Natural killer cell (primary cell): ENCODE results near the gene PPP4C. TPM values are rescaled to one million over a fixed set of nuclear protein-coding genes. Genes with fewer than 3 reads are reported as not detected.

Source experiments
- ATAC-seq, 3 donors: fragments of 150-1000 bp in 2 of 3; fragments of 200-7000 bp in 1 of 3; cut with Tn5 transposase; 1 replicate in 1 of 3; 2 replicates in 2 of 3; pipeline ENCODE4 v1.10.0; 2021; ENCODE audit warnings: mild to moderate bottlenecking in 2 of 3, moderate library complexity in 2 of 3
- DNase-seq, 2 donors: peaks; one replicate each; pipeline versions ENCODE4 v3.0.0 to v3.0.0-alpha.2; 2013 to 2021; ENCODE audit warnings: mixed read lengths in 1 of 2
- H3K27ac ChIP-seq: one replicate; pipeline ENCODE4 v1.5.1; 2013; ENCODE audit warnings: mild to moderate bottlenecking, low read length
- H3K27me3 ChIP-seq: one replicate; pipeline ENCODE4 v1.6.1; 2013; ENCODE audit warnings: low read length; ENCODE audit not compliant: control insufficient read depth, insufficient read depth
- H3K36me3 ChIP-seq: one replicate; pipeline ENCODE4 v1.6.1; 2013; ENCODE audit warnings: low read length; ENCODE audit not compliant: control insufficient read depth, insufficient read depth
- H3K4me1 ChIP-seq: one replicate; pipeline ENCODE4 v1.6.1; 2013; ENCODE audit warnings: low read length; ENCODE audit not compliant: control insufficient read depth, insufficient read depth
- H3K4me3 ChIP-seq: one replicate; pipeline ENCODE4 v1.5.1; 2013; ENCODE audit warnings: low read length
- H3K9me3 ChIP-seq: one replicate; pipeline ENCODE4 v1.6.1; 2013; ENCODE audit warnings: low read length; ENCODE audit not compliant: control insufficient read depth, insufficient read depth
- H3K27ac Mint-ChIP-seq, 2 donors: one replicate each; pipeline ENCODE4 v1.8.0; 2022; ENCODE audit warnings: mild to moderate bottlenecking in 2 of 2, mixed read lengths in 2 of 2, moderate library complexity in 1 of 2
- H3K27me3 Mint-ChIP-seq, 2 donors: one replicate each; pipeline ENCODE4 v1.8.0; 2022; ENCODE audit warnings: low read depth in 2 of 2, mixed read lengths in 2 of 2
- H3K36me3 Mint-ChIP-seq: one replicate; pipeline ENCODE4 v1.8.0; 2022; ENCODE audit warnings: mixed read lengths
- H3K4me1 Mint-ChIP-seq, 2 donors: one replicate each; pipeline ENCODE4 v1.8.0; 2022; ENCODE audit warnings: mixed read lengths in 2 of 2
- H3K4me3 Mint-ChIP-seq: one replicate; pipeline ENCODE4 v1.8.0; 2022; ENCODE audit warnings: mild to moderate bottlenecking, moderate library complexity, mixed read lengths
- H3K9me3 Mint-ChIP-seq, 2 donors: one replicate each; pipeline ENCODE4 v1.8.0; 2022; ENCODE audit warnings: mixed read lengths in 2 of 2
- WGBS: methylation state at CpG from one replicate; pipeline ENCODE4 v1.1.7; 2013; ENCODE audit warnings: missing lambda C conversion rate; ENCODE audit not compliant: insufficient coverage; 5-methylcytosine and 5-hydroxymethylcytosine counted together
- intact Hi-C: fragments of 100-400 bp; cut with micrococcal nuclease; formaldehyde crosslinking; loops from one replicate; pipeline ENCODE4 v1.14.2; 2022
- total RNA-seq, 4 donors: library from RNA; stranded (reverse); fragments of 120-200 nt in 1 of 4; gene quantifications; one replicate each; pipeline versions ENCODE4 v1.2.3 to v1.2.4, GENCODE V29; 2013 to 2022
- TF ChIP-seq, protein P1 (sequence below): fragments of 200-600 bp; IDR thresholded peaks from one replicate; pipeline ENCODE4 v1.8.0; 2022; ENCODE audit warnings: antibody characterized with exemption

Gene PPP4C
- total RNA-seq, 3 donors from 2014 or later (not counting 1 experiment from before 2014, with no cell fraction given): 119 to 132 (median 130) TPM

DNA sequence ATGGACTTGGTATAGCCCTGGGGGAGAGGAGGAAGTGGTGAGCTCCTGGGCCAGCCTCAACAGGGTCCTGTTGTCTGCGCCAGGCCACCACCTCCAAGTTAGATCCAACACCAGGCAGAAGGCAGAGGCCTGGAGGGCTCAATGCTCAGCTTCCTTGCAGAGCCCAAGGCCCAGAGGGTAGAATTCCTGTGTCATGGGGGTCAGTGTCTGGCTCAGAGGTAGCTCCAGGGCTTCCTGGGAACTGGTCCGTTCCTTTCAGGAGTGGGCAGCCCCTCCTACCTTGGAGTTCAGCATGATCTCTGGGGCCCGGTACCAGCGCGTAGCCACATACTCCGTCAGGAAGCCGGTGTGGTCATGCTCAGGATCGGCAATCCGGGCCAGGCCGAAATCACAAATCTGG is 42.0 kb downstream of the PPP4C start:
- intact Hi-C loops: no loop called here
- Histone ChIP-seq H3K36me3 (peaks cover 15% of the 10 kb centered on the region), H3K27ac (no peak overlapping the region), H3K4me3 (no peak overlapping the region), H3K9me3 (no peaks in the 10 kb centered on the region), H3K27me3 (no peaks in the 10 kb centered on the region), H3K4me1 (peaks cover 26% of the 10 kb centered on the region)
- Mint-ChIP-seq H3K36me3 (no peaks in the 10 kb centered on the region), H3K4me3 (no peak overlapping the region), H3K27me3 (no peaks in the 10 kb centered on the region), H3K27ac (no peak overlapping the region), H3K4me1 (peaks cover 23 to 37% of the 10 kb centered on the region in 2 donors), H3K9me3 (no peaks in the 10 kb centered on the region)
- DNase-seq (no peak), ATAC-seq (no peak)
- 98% methylated on average over 10 of the region's 10 CpGs for WGBS
- TF ChIP-seq, protein P1, sequence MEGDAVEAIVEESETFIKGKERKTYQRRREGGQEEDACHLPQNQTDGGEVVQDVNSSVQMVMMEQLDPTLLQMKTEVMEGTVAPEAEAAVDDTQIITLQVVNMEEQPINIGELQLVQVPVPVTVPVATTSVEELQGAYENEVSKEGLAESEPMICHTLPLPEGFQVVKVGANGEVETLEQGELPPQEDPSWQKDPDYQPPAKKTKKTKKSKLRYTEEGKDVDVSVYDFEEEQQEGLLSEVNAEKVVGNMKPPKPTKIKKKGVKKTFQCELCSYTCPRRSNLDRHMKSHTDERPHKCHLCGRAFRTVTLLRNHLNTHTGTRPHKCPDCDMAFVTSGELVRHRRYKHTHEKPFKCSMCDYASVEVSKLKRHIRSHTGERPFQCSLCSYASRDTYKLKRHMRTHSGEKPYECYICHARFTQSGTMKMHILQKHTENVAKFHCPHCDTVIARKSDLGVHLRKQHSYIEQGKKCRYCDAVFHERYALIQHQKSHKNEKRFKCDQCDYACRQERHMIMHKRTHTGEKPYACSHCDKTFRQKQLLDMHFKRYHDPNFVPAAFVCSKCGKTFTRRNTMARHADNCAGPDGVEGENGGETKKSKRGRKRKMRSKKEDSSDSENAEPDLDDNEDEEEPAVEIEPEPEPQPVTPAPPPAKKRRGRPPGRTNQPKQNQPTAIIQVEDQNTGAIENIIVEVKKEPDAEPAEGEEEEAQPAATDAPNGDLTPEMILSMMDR: no peak

- Histone ChIP-seq H3K4me3 (no peak overlapping the region), H3K4me1 (peaks cover 32% of the 10 kb centered on the region), H3K9me3 (no peaks in the 10 kb centered on the region), H3K27ac (no peak overlapping the region), H3K36me3 (peaks cover 15% of the 10 kb centered on the region), H3K27me3 (no peaks in the 10 kb centered on the region)
- ATAC-seq (no peak), DNase-seq (no peak)
- Mint-ChIP-seq H3K27me3 (no peaks in the 10 kb centered on the region), H3K4me1 (peaks cover 23 to 32% of the 10 kb centered on the region in 2 donors), H3K9me3 (no peaks in the 10 kb centered on the region), H3K36me3 (no peaks in the 10 kb centered on the region), H3K27ac (peak overlapping the region; percentile 68 to 87), H3K4me3 (peak overlapping the region; percentile 60)
- 95% methylated on average over 2 of the region's 2 CpGs for WGBS
- intact Hi-C loops: no loop called here
- TF ChIP-seq, protein P1: no peak
These were observed 43.6 kb downstream of the PPP4C start for GRCh38 chr16:30119428-30119827.

DNA sequence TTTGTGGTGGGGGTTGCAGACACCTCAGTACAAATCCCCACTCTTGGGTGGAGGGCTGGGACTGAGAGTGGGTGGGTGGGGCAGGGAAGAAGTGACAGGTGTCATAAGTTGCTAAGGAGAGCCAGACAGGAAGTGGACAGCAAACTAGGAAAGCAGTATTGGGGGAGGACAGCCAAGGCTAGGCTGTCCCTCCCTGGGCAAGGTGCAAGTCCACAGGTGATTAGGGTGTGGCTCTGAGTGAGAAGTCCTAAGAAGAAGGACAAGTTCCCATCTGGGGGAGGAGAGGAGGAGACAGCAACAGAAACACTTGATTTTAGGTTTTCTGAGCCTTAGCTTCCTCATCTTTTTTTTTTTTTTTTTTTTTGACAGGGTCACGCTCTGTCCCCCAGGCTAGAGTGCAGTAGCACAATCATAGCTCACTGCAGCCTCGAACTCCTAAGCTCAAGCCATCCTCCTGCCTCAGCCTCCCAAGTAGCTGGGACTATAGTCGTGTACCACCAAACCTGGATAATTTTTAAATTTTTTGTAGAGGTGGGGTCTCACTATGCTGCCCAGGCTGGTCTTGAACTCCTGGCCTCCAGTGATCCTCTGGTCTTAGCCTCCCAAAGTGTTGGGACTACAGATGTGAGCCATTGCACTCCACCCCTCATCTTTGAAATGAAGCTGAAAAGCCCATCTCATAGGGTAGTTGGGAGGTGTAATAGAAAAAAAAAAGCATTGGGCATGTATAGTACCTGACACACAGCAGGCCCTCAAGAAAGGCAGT is 44.7 kb downstream of the PPP4C start:
- Mint-ChIP-seq H3K27ac (peak overlapping the region; percentile 68 to 87), H3K27me3 (no peaks in the 10 kb centered on the region), H3K36me3 (no peaks in the 10 kb centered on the region), H3K4me1 (peaks cover 23 to 32% of the 10 kb centered on the region in 2 donors), H3K9me3 (no peaks in the 10 kb centered on the region), H3K4me3 (peak overlapping the region; percentile 17)
- intact Hi-C loops: no loop called here
- H3K9me3 ChIP-seq: no peaks in the 10 kb centered on the region
- peaks cover 10% of the 10 kb centered on the region for H3K36me3 ChIP-seq
- ATAC-seq (no peak), DNase-seq (no peak)
- 82% methylated on average over 3 of the region's 3 CpGs for WGBS
- H3K27me3 ChIP-seq: no peaks in the 10 kb centered on the region
- peaks cover 32% of the 10 kb centered on the region for H3K4me1 ChIP-seq
- peak overlapping the region; percentile 42 for H3K27ac ChIP-seq
- TF ChIP-seq, protein P1: no peak
- H3K4me3 ChIP-seq: no peak overlapping the region
